Measurements from ENCODE around the gene SMPD3.

SMPD3 gene

GRCh38 chr16:68343137-68343536 lies 105.2 kb downstream of the SMPD3 start:
- in situ Hi-C loops (cut with MboI; ENCODE audit: low sequenced_read_pairs) = no loop called here

DNA sequence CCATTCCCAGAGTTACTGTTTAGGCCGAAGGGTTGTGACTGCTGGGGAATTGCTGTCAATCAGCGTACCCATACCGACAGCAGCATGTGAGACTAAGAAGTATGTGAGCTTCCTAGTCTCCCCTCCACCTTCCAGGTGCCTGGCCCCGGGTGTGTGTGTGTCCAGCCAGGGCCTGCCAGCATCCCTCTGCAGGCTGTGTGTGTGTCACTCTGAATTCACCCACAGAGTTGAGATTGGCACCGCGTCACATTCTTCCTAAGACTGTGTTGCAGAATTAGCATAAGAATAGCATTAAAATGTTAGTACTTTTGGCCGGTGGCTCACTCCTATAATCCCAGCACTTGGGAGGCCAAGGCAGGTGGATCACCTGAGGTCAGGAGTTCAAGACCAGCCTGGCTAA lies 105.7 kb downstream of the SMPD3 start:
- in situ Hi-C loops (cut with MboI; ENCODE audit: low sequenced_read_pairs) = no loop called here

DNA sequence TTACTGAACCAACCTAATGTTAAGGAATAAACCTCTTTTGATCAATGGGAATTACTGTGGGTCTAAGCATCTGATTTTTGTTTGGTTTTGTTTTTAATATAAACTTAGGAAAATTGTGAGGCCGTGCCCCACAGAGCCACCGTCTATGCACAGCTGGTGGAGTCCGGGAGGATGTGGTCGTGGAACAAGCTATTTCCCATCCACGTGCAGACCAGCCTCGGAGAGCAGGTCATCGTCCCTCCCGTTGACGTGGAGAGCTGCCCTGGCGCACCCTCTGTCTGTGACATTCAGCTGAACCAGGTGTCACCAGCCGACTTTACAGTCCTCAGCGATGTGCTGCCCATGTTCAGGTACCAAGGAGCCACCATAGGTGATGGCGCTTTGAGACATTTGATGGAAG lies 109.1 kb downstream of the SMPD3 start:
- in situ Hi-C loops (cut with MboI; ENCODE audit: low sequenced_read_pairs) = no loop called here

- in situ Hi-C loops (cut with MboI; ENCODE audit: low sequenced_read_pairs) = no loop called here
These were observed 109.8 kb downstream of the SMPD3 start for GRCh38 chr16:68338326-68339119.

GRCh38 chr16:68335175-68335574 lies 113.1 kb downstream of the SMPD3 start:
- in situ Hi-C loops (cut with MboI; ENCODE audit: low sequenced_read_pairs) = no loop called here

- in situ Hi-C loops (cut with MboI; ENCODE audit: low sequenced_read_pairs) = no loop called here
These were observed 115.7 kb downstream of the SMPD3 start for GRCh38 chr16:68332411-68333121.

- in situ Hi-C loops (cut with MboI; ENCODE audit: low sequenced_read_pairs) = no loop called here
These were observed 116.4 kb downstream of the SMPD3 start for GRCh38 chr16:68331879-68332410.

- in situ Hi-C loops (cut with MboI; ENCODE audit: low sequenced_read_pairs) = no loop called here
These were observed 119.4 kb downstream of the SMPD3 start for GRCh38 chr16:68328860-68329390.

DNA sequence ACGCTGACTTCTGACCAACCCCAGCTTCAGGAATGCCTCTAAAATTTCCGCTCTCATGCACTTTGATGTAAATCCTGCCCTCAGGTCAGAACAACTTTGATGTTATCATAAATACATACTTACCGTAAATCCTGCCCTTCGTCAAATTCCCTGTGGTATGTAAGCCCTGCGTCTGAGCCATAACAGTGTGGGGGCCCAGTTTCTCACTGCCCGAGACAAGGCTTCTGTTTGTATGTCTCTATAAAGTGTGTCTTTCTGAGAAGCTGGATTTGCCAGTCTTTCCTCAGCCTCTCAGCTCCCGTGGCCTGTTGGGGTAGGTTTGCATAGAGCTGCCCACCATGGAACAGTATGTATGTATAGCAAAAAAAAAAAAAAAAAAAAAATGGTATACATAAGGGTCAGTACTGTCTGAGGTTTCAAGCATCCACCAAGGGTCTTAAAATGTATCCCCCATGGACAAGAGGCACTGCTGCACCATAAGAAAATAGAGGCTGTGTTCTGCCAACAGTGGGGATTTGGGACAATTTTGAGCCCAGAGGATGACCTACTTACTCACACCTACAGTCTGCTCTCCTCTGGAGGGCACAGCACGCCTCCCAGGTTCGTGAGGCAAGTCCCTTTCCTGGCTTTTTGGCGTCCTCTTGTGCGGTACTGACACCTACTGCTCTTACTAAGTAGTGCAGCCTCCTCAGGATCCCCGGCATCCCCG lies 120.0 kb downstream of the SMPD3 start:
- in situ Hi-C loops (cut with MboI; ENCODE audit: low sequenced_read_pairs) = no loop called here

- in situ Hi-C loops (cut with MboI; ENCODE audit: low sequenced_read_pairs) = no loop called here
These were observed 123.4 kb downstream of the SMPD3 start for GRCh38 chr16:68324780-68325357.

DNA sequence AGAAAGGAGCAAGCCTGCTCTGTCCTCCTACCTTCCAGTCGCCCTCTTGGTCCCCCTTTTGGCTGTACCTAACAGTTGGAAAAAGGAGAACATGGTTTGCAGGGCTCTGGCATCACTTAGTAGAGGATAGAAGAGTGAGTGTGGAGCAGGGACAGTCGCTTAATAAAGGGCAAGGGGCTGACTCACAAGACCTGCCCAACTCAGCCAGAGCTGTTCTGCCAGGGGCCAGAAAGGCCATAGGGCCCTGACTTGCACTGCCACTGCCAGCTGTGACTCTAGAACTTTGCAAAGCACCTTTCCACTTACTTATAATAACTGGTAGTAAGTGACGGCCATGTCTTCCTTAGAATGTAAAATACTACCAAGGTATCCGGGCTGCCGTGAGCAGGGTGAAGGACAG lies 124.0 kb downstream of the SMPD3 start:
- in situ Hi-C loops (cut with MboI; ENCODE audit: low sequenced_read_pairs) = no loop called here

GRCh38 chr16:68319185-68319908 lies 129.0 kb downstream of the SMPD3 start:
- in situ Hi-C loops (cut with MboI; ENCODE audit: low sequenced_read_pairs) = no loop called here

GRCh38 chr16:68313116-68313515 lies 135.2 kb downstream of the SMPD3 start:
- in situ Hi-C loops (cut with MboI; ENCODE audit: low sequenced_read_pairs) = no loop called here

DNA sequence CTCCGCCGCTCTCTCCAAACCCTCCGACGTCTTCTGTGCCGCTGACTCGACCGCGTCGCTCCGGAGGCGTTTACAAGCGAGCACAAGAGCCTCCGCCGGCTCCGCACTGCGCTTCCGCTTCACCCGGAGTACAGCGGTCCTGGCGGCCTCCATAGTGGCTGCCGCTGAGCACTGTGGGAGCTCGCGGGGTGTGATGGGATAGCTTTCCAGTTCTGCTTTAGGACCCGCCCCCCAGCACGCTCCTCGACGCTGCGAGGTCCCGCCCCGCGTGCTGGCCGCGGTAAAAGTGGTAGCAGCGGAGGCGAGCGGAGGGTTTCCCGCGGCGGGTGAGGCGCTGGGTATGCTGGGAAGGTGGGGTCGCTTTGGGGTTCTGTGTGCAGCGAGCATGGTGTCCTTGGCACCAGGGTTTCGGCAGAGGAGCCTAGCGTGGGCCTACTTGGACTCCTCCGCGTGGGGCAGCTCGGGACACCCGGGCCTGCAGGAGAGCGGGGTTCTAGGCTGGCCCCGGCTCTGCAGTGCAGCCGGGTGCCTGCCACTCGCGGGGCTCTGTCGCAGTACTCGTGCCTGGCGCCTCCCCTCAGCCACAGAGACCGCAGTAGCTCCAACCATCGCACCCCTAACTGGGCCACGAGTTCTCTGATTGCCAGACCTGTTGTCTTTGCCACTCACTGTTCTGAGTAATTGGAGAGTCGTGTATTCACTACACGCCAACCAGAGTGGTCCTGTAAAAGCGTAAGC lies 137.4 kb downstream of the SMPD3 start, which contains the start of the genes PRMT7 and SLC7A6OS:
Gene PRMT7, plus strand, starts transcription at position 246 of the 738 bp plus-strand sequence. CDS start 4,961 bp downstream, outside the sequence.
Gene SLC7A6OS, minus strand, starts transcription at position 173 of the 738 bp plus-strand sequence. Its CDS starts 20 bp downstream, at position 153.
- in situ Hi-C loops (cut with MboI; ENCODE audit: low sequenced_read_pairs) = no loop called here

DNA sequence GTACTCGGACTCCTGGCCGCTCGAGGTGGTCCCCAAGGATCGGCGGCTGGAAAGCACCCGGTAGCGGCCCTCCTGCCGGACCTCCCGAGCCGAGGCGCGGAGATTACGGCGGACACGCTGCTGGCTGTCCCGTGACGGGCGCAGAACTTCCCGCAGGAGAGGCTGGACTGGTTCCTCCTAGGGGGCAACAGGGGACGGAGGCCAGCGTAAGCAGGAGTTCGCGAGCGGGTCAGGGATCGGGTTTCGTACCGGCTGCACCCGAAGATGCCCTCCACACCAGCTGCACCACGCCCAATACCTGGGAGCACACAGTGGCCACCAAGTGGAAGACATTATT lies 137.9 kb downstream of the SMPD3 start:
- in situ Hi-C loops (cut with MboI; ENCODE audit: low sequenced_read_pairs) = no loop called here

- in situ Hi-C loops (cut with MboI; ENCODE audit: low sequenced_read_pairs) = no loop called here
These were observed 138.5 kb downstream of the SMPD3 start for GRCh38 chr16:68309799-68310198.

Measured in hTERT RPE-1 (cell line).